Neural cell (in vitro differentiated cells): Measurements from ENCODE around the gene ZMYND11. TPM values are rescaled to one million over a fixed set of nuclear protein-coding genes. Genes with fewer than 3 reads are reported as not detected.

Source experiments
- H2AFZ ChIP-seq: fragments of 200-600, 300-800 bp; sonication (generic), shearing (Covaris generic); 2 replicates; pipeline ENCODE4 v1.6.0; 2014; ENCODE audit warnings: low read depth, mild to moderate bottlenecking, antibody characterized with exemption, low read length, moderate library complexity
- H3F3A ChIP-seq: fragments of 200-600 bp; shearing (Covaris generic); 2 replicates; pipeline ENCODE4 v1.6.1; 2016; ENCODE audit warnings: mild to moderate bottlenecking, moderate library complexity, mixed read lengths, antibody characterized with exemption, low read length; ENCODE audit not compliant: insufficient read depth, poor library complexity, severe bottlenecking
- H3K27ac ChIP-seq: fragments of 200-600, 300-800 bp; sonication (generic), shearing (Covaris generic); 2 replicates; pipeline ENCODE4 v1.5.1; 2014; ENCODE audit warnings: mild to moderate bottlenecking, low read length, moderate library complexity
- H3K27me3 ChIP-seq: fragments of 300-800, 200-600 bp; sonication (generic), shearing (Covaris generic); 2 replicates; pipeline ENCODE4 v1.6.0; 2014; ENCODE audit warnings: mild to moderate bottlenecking, low read depth, low read length, moderate library complexity; ENCODE audit not compliant: insufficient read depth
- H3K36me3 ChIP-seq: fragments of 300-800, 200-600 bp; sonication (generic), shearing (Covaris generic); 2 replicates; pipeline ENCODE4 v1.5.1; 2014; ENCODE audit warnings: mild to moderate bottlenecking, antibody characterized with exemption, low read length, moderate library complexity; ENCODE audit not compliant: insufficient read depth
- H3K4me2 ChIP-seq: fragments of 300-800, 200-600 bp; sonication (generic), shearing (Covaris generic); 2 replicates; pipeline ENCODE4 v1.6.0; 2014; ENCODE audit warnings: mild to moderate bottlenecking, low read length
- H3K4me3 ChIP-seq: fragments of 300-800, 200-600 bp; sonication (generic), shearing (Covaris generic); 2 replicates; pipeline ENCODE4 v1.5.1; 2014; ENCODE audit warnings: mild to moderate bottlenecking, low read length, moderate library complexity
- H3K79me2 ChIP-seq: fragments of 200-600 bp; shearing (Covaris generic); replicated peaks from 2 replicates; pipeline ENCODE4 v1.6.0; 2014; ENCODE audit warnings: mild to moderate bottlenecking, low read length, moderate library complexity; ENCODE audit not compliant: insufficient read depth
- H3K9ac ChIP-seq: fragments of 300-800, 200-600 bp; sonication (generic), shearing (Covaris generic); 2 replicates; pipeline ENCODE4 v1.6.1; 2016; ENCODE audit warnings: mild to moderate bottlenecking, low read length, mixed read lengths
- H3K9me2 ChIP-seq: fragments of 200-600 bp; shearing (Covaris generic); 2 replicates; pipeline ENCODE4 v1.6.1; 2016; ENCODE audit warnings: mild to moderate bottlenecking, low read length, mixed read lengths; ENCODE audit not compliant: insufficient read depth
- H3K9me3 ChIP-seq: fragments of 200-600, 300-800 bp; sonication (generic), shearing (Covaris generic); 2 replicates; pipeline ENCODE4 v1.6.1; 2016; ENCODE audit warnings: mild to moderate bottlenecking, mixed run types, low read length, moderate library complexity, mixed read lengths
- H4K20me1 ChIP-seq: fragments of 200-600 bp; shearing (Covaris generic); 2 replicates; pipeline ENCODE4 v1.6.1; 2016; ENCODE audit warnings: mild to moderate bottlenecking, mixed run types; ENCODE audit not compliant: insufficient read depth
- EZH2 ChIP-seq: fragments of 200-600, 300-800 bp; shearing (Covaris generic), sonication (generic); IDR thresholded peaks from 2 replicates; pipeline ENCODE4 v1.6.1; 2014; ENCODE audit warnings: antibody characterized with exemption, low read length, borderline replicate concordance, mild to moderate bottlenecking; ENCODE audit not compliant: insufficient read depth, poor library complexity, severe bottlenecking
- MXI1 ChIP-seq: fragments of 450-650 bp; conservative IDR thresholded peaks from 2 replicates; pipeline ENCODE4 v1.6.1; 2014; ENCODE audit warnings: antibody characterized with exemption, mild to moderate bottlenecking; ENCODE audit not compliant: poor library complexity, severe bottlenecking
- RAD21 ChIP-seq: fragments of 450-650 bp; conservative IDR thresholded peaks from 2 replicates; pipeline ENCODE4 v1.6.1; 2014; ENCODE audit warnings: antibody characterized with exemption, mild to moderate bottlenecking, moderate library complexity
- SMC3 ChIP-seq: fragments of 450-650 bp; conservative IDR thresholded peaks from 2 replicates; pipeline ENCODE4 v1.6.1; 2014; ENCODE audit warnings: antibody characterized with exemption, mild to moderate bottlenecking, moderate library complexity; ENCODE audit not compliant: poor library complexity
- TAF1 ChIP-seq: IDR thresholded peaks from 2 replicates; pipeline ENCODE4 v1.6.1; 2012; ENCODE audit warnings: low read depth
- polyA plus RNA-seq: library from polyadenylated mRNA; depleted of rRNA; stranded (reverse); fragments of >200 nt; gene quantifications from 2 replicates; pipeline ENCODE4 v1.2.3, GENCODE V29; 2014
- TF ChIP-seq, protein P1 (sequence below): fragments of 450-650 bp; IDR thresholded peaks from 2 replicates; pipeline ENCODE4 v1.5.1; 2014; ENCODE audit warnings: antibody characterized with exemption, mild to moderate bottlenecking, moderate library complexity; ENCODE audit not compliant: poor library complexity, severe bottlenecking
- TF ChIP-seq, protein P2 (sequence below): IDR thresholded peaks from 2 replicates; pipeline ENCODE4 v1.6.1; 2012; ENCODE audit warnings: borderline replicate concordance

Gene ZMYND11
- polyA plus RNA-seq, 1 donor from 2014 or later, result 122 TPM

DNA sequence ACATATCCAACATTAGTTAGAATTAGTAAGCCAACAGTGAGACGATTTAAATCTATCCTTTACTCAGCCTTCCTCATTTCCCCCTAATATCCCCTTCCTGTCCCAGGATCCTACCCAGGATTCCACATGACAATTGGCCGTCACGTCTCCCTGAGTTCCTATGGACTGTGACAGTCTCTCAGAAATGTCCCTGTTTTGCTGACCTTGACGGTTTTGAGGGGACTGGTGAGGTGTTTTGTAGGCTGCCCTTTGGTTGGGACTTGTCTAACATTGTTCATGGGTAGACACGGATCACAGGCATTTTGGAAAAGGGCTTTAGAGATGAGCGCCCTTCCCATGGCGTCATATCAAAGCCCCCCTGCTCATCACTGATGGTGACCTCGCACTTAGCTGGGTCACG is 162.8 kb downstream of the ZMYND11 start:
- H3K9me2 ChIP-seq, result no peaks in the 10 kb centered on the region
- no peaks in the 10 kb centered on the region for H3K36me3 ChIP-seq
- no peak overlapping the region for H3K4me3 ChIP-seq
- H2AFZ ChIP-seq, result no peak overlapping the region
- H3K9me3 ChIP-seq, result no peaks in the 10 kb centered on the region
- H4K20me1 ChIP-seq, result no peaks in the 10 kb centered on the region
- no peak overlapping the region for H3K9ac ChIP-seq
- no peaks in the 10 kb centered on the region for H3K79me2 ChIP-seq
- no peaks in the 10 kb centered on the region for H3F3A ChIP-seq
- H3K4me2 ChIP-seq, result no peak overlapping the region
- TF ChIP-seq TAF1 (no peak), MXI1 (no peak), RAD21 (no peak), SMC3 (no peak), EZH2 (no peak)
- TF ChIP-seq, protein P1, sequence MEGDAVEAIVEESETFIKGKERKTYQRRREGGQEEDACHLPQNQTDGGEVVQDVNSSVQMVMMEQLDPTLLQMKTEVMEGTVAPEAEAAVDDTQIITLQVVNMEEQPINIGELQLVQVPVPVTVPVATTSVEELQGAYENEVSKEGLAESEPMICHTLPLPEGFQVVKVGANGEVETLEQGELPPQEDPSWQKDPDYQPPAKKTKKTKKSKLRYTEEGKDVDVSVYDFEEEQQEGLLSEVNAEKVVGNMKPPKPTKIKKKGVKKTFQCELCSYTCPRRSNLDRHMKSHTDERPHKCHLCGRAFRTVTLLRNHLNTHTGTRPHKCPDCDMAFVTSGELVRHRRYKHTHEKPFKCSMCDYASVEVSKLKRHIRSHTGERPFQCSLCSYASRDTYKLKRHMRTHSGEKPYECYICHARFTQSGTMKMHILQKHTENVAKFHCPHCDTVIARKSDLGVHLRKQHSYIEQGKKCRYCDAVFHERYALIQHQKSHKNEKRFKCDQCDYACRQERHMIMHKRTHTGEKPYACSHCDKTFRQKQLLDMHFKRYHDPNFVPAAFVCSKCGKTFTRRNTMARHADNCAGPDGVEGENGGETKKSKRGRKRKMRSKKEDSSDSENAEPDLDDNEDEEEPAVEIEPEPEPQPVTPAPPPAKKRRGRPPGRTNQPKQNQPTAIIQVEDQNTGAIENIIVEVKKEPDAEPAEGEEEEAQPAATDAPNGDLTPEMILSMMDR, result no peak
- TF ChIP-seq, protein P2, sequence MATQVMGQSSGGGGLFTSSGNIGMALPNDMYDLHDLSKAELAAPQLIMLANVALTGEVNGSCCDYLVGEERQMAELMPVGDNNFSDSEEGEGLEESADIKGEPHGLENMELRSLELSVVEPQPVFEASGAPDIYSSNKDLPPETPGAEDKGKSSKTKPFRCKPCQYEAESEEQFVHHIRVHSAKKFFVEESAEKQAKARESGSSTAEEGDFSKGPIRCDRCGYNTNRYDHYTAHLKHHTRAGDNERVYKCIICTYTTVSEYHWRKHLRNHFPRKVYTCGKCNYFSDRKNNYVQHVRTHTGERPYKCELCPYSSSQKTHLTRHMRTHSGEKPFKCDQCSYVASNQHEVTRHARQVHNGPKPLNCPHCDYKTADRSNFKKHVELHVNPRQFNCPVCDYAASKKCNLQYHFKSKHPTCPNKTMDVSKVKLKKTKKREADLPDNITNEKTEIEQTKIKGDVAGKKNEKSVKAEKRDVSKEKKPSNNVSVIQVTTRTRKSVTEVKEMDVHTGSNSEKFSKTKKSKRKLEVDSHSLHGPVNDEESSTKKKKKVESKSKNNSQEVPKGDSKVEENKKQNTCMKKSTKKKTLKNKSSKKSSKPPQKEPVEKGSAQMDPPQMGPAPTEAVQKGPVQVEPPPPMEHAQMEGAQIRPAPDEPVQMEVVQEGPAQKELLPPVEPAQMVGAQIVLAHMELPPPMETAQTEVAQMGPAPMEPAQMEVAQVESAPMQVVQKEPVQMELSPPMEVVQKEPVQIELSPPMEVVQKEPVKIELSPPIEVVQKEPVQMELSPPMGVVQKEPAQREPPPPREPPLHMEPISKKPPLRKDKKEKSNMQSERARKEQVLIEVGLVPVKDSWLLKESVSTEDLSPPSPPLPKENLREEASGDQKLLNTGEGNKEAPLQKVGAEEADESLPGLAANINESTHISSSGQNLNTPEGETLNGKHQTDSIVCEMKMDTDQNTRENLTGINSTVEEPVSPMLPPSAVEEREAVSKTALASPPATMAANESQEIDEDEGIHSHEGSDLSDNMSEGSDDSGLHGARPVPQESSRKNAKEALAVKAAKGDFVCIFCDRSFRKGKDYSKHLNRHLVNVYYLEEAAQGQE, result no peak
- H3K27ac ChIP-seq, result no peak overlapping the region
- no peaks in the 10 kb centered on the region for H3K27me3 ChIP-seq

DNA sequence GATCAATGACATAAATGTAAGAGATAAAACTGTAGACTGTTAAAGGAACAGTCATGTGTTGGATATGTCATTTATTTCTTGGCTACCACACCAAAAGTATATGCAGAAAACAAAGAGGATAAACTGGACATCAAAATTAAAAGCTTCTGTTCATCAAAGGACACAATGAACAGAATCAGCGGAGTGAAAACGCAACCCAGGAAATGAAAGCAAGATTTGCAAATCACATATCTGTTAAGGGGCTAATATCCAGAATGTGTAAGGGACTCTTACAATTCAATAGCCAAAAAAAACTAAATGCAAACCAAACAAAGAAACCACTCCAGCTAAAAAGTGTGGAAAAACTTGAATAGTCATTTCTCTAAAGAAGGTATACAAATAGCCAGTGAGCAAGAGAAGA is 164.3 kb downstream of the ZMYND11 start:
- no peak overlapping the region for H3K4me3 ChIP-seq
- H3K4me2 ChIP-seq, result no peak overlapping the region
- H3K27me3 ChIP-seq, result no peaks in the 10 kb centered on the region
- no peak overlapping the region for H2AFZ ChIP-seq
- no peaks in the 10 kb centered on the region for H3K9me2 ChIP-seq
- no peak overlapping the region for H3K9ac ChIP-seq
- no peaks in the 10 kb centered on the region for H4K20me1 ChIP-seq
- H3F3A ChIP-seq, result no peaks in the 10 kb centered on the region
- H3K27ac ChIP-seq, result no peak overlapping the region
- TF ChIP-seq EZH2 (no peak), MXI1 (no peak), RAD21 (no peak), SMC3 (no peak)
- TF ChIP-seq, protein P2, result no peak
- H3K36me3 ChIP-seq, result no peaks in the 10 kb centered on the region
- no peaks in the 10 kb centered on the region for H3K9me3 ChIP-seq
- H3K79me2 ChIP-seq, result no peaks in the 10 kb centered on the region
